Breast epithelium (tissue), 3 donors: ENCODE data around the gene CAPG.

Experiments used
- CTCF ChIP-seq, 3 donors: fragments of 450-650 bp; IDR thresholded peaks; one replicate each; pipeline ENCODE4 v1.5.1; 2016 to 2017; ENCODE audit warnings: antibody characterized with exemption in 3 of 3, mild to moderate bottlenecking in 3 of 3, moderate library complexity in 3 of 3
- POLR2A ChIP-seq: fragments of 450-650 bp; IDR thresholded peaks from one replicate; pipeline ENCODE4 v1.6.1; 2016; ENCODE audit warnings: antibody characterized with exemption, mild to moderate bottlenecking, moderate library complexity

GRCh38 chr2:85457043-85457442 lies 46.9 kb upstream of the CAPG start:
- TF ChIP-seq CTCF (IDR thresholded peaks at IDR 0.05) (no peak), POLR2A (no peak)
